Liver (tissue), 9 donors: Measurements from ENCODE around the gene ENOX1. TPM values are rescaled to one million over a fixed set of nuclear protein-coding genes. Genes with fewer than 3 reads are reported as not detected.

Experiments
- DNase-seq: peaks from one replicate; pipeline ENCODE4 v3.0.0-alpha.2; 2017; ENCODE audit warnings: low spot score
- H3K27ac ChIP-seq, 2 donors: one replicate each; pipeline ENCODE4 v1.7.0; 2013; ENCODE audit warnings: inconsistent platforms in 2 of 2, low read length in 2 of 2, control low read depth in 1 of 2, low read depth in 1 of 2, mild to moderate bottlenecking in 1 of 2
- H3K27me3 ChIP-seq, 4 donors: one replicate each; pipeline versions ENCODE4 v1.6.1 to v1.7.0; 2013; ENCODE audit warnings: low read length in 3 of 4, inconsistent platforms in 1 of 4, mild to moderate bottlenecking in 1 of 4, moderate library complexity in 1 of 4; ENCODE audit not compliant: control insufficient read depth in 4 of 4, insufficient read depth in 4 of 4
- H3K36me3 ChIP-seq, 4 donors: one replicate each; pipeline versions ENCODE4 v1.6.1 to v1.7.0; 2013; ENCODE audit warnings: low read length in 3 of 4, mild to moderate bottlenecking in 3 of 4, low read depth in 1 of 4, moderate library complexity in 1 of 4; ENCODE audit not compliant: control insufficient read depth in 4 of 4, insufficient read depth in 3 of 4
- H3K4me1 ChIP-seq, 4 donors: one replicate each; pipeline versions ENCODE4 v1.6.1 to v1.7.0; 2013; ENCODE audit warnings: low read length in 3 of 4, mild to moderate bottlenecking in 3 of 4, moderate library complexity in 1 of 4; ENCODE audit not compliant: control insufficient read depth in 4 of 4, insufficient read depth in 4 of 4
- H3K4me3 ChIP-seq, 3 donors: one replicate each; pipeline versions ENCODE4 v1.6.1 to v1.7.0; 2013; ENCODE audit warnings: low read length in 3 of 3, control low read depth in 1 of 3, low read depth in 1 of 3, mild to moderate bottlenecking in 1 of 3
- H3K9ac ChIP-seq, 2 donors: one replicate each; pipeline ENCODE4 v1.7.0; 2013; ENCODE audit warnings: low read length in 2 of 2, mild to moderate bottlenecking in 2 of 2, moderate library complexity in 2 of 2, control low read depth in 1 of 2, low read depth in 1 of 2
- H3K9me3 ChIP-seq, 4 donors: one replicate each; pipeline versions ENCODE4 v1.6.1 to v1.7.0; 2013; ENCODE audit warnings: low read length in 3 of 4; ENCODE audit not compliant: control insufficient read depth in 4 of 4
- EGR1 ChIP-seq, 2 donors: IDR thresholded peaks; 2 replicates each; pipeline ENCODE4 v1.6.1; 2016 to 2018; ENCODE audit warnings: antibody characterized with exemption in 2 of 2, low read depth in 2 of 2
- FOXA2 ChIP-seq: IDR thresholded peaks from 2 replicates; pipeline ENCODE4 v1.6.1; 2016; ENCODE audit warnings: antibody characterized with exemption
- JUND ChIP-seq, 2 donors: IDR thresholded peaks; 2 replicates each; pipeline ENCODE4 v1.6.1; 2016; ENCODE audit warnings: antibody characterized with exemption in 2 of 2
- RAD21 ChIP-seq, 2 donors: IDR thresholded peaks; 2 replicates each; pipeline ENCODE4 v1.6.1; 2016; ENCODE audit warnings: antibody characterized with exemption in 2 of 2, mild to moderate bottlenecking in 2 of 2
- REST ChIP-seq: IDR thresholded peaks from 2 replicates; pipeline ENCODE4 v1.6.1; 2016; ENCODE audit warnings: antibody characterized with exemption, mild to moderate bottlenecking
- RXRA ChIP-seq, 2 donors: IDR thresholded peaks; 2 replicates each; pipeline ENCODE4 v1.6.1; 2017 to 2018; ENCODE audit warnings: antibody characterized with exemption in 2 of 2, mild to moderate bottlenecking in 1 of 2
- SP1 ChIP-seq: IDR thresholded peaks from 2 replicates; pipeline ENCODE4 v1.6.1; 2018; ENCODE audit warnings: antibody characterized with exemption, mild to moderate bottlenecking
- TAF1 ChIP-seq: conservative IDR thresholded peaks from 2 replicates; pipeline ENCODE4 v1.6.1; 2016; ENCODE audit warnings: antibody characterized with exemption, mild to moderate bottlenecking
- WGBS: extraction: QIAGEN DNeasy Blood & Tissue Kit; methylation state at CpG from one replicate; pipeline ENCODE4 v1.1.7; 2013; 5-methylcytosine and 5-hydroxymethylcytosine counted together
- polyA plus RNA-seq, 2 donors: library from polyadenylated mRNA; stranded (reverse) in 1 of 2; unstranded in 1 of 2; fragments of 200-250 nt in 1 of 2; fragments of >200 nt in 1 of 2; fragmentation: Nextera tagmentation in 1 of 2; extraction: Ambion mirVana in 1 of 2; gene quantifications; one replicate each; pipeline versions ENCODE4 v1.2.1 to v1.2.3, GENCODE V29; 2013 to 2015
- total RNA-seq, 2 donors: library from RNA; depleted of rRNA; stranded (reverse); fragments of >200 nt; gene quantifications; one replicate each; pipeline ENCODE4 v1.2.3, GENCODE V29; 2014
- TF ChIP-seq, protein P1 (sequence below): fragments of 150-350 bp; IDR thresholded peaks from 2 replicates; pipeline ENCODE4 v1.5.1; 2017; ENCODE audit warnings: improper control_type of control experiment, low read depth, low read length; ENCODE audit not compliant: missing input control
- TF ChIP-seq, protein P2 (sequence below): IDR thresholded peaks from 2 replicates; pipeline ENCODE4 v1.6.1; 2016; ENCODE audit warnings: antibody characterized with exemption
- donor health status: healthy.
- donor health status: healthy.
- donor health status: healthy.
- donor health status: healthy.
- donor health status: healthy.

Gene ENOX1
- total and polyA plus RNA-seq, 4 donors: 0.02 to 0.33 (median 0.08) TPM; not detected in 1

DNA sequence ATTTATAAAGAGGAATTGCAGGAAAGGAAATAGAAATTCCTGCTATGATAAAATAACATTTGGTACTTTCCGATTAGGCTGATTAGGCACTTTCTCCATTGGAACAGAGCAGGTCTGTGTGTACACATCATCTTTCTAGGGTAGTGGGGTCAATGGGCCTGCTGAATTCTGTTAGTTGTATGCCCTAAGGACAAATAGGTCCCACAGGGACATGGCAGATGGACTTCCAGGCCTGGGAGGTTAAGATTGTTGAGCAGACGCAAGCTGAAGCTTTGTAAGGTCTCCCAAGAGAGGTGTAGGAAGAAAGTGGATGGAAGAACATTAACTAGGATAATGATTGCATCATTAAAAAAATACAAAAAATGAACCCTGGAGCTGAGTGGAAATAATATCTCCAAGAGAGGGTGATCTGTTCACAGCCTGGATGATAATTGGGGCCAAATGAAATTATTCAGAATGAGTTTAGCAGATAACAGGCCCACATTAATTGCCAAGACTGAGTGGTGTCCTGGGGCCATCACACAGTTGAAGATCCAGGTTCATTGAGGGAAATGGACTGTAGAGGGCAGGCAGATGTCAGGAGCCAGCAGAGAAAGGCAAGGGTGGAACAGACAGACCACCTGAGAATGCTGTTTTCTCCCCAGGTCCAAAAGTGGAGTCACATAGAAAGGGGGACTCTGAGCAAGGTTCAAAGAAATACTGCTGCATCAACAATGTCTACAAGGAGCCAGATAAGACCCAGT, 548.3 kb downstream of the ENOX1 start:
- peaks cover 0 to 3% (median 0%) of the 10 kb centered on the region in 4 donors for H3K27me3 ChIP-seq
- H3K27ac ChIP-seq: no peak overlapping the region
- no peak overlapping the region for H3K4me3 ChIP-seq
- no peaks in the 10 kb centered on the region for H3K4me1 ChIP-seq
- H3K9ac ChIP-seq: no peak overlapping the region
- DNase-seq: no peak
- 92% methylated on average over 2 of the region's 2 CpGs for WGBS
- H3K36me3 ChIP-seq: no peaks in the 10 kb centered on the region
- no peaks in the 10 kb centered on the region for H3K9me3 ChIP-seq
- TF ChIP-seq EGR1 (IDR thresholded peaks at IDR 0.05; ENCODE audit: low read depth in 2 of 2): no peak
- TF ChIP-seq SP1: no peak
- TF ChIP-seq RXRA (IDR thresholded peaks at IDR 0.05): no peak
- TF ChIP-seq TAF1: no peak
- TF ChIP-seq REST: no peak
- TF ChIP-seq, protein P1, sequence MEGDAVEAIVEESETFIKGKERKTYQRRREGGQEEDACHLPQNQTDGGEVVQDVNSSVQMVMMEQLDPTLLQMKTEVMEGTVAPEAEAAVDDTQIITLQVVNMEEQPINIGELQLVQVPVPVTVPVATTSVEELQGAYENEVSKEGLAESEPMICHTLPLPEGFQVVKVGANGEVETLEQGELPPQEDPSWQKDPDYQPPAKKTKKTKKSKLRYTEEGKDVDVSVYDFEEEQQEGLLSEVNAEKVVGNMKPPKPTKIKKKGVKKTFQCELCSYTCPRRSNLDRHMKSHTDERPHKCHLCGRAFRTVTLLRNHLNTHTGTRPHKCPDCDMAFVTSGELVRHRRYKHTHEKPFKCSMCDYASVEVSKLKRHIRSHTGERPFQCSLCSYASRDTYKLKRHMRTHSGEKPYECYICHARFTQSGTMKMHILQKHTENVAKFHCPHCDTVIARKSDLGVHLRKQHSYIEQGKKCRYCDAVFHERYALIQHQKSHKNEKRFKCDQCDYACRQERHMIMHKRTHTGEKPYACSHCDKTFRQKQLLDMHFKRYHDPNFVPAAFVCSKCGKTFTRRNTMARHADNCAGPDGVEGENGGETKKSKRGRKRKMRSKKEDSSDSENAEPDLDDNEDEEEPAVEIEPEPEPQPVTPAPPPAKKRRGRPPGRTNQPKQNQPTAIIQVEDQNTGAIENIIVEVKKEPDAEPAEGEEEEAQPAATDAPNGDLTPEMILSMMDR: no peak
- TF ChIP-seq FOXA2: no peak
- TF ChIP-seq, protein P2, sequence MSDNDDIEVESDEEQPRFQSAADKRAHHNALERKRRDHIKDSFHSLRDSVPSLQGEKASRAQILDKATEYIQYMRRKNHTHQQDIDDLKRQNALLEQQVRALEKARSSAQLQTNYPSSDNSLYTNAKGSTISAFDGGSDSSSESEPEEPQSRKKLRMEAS: no peak
- TF ChIP-seq JUND (IDR thresholded peaks at IDR 0.05): no peak

DNA sequence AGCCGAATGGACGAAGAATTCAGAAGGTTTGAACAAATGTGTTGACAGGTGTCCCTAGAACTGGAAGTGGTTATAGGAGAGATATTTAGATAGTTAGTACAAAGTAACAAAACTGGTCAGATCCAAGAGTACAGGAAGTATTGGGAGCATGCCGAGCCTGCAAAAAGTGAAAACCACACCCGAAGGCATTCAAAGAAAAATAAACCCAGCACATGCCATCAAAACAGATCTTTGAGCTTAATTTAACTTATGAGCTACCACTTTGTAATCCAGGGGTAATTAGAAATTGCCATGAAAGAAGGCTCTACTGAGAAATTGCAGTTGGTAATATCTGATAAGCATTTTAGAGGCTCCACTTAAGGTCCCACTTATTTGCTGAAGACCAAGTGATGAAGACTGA, 549.2 kb downstream of the ENOX1 start:
- no peak for DNase-seq

More for the DNA sequence above, 549.2 kb downstream of the ENOX1 start:
- H3K27me3 ChIP-seq: peaks cover 0 to 3% (median 0%) of the 10 kb centered on the region in 4 donors
- H3K4me3 ChIP-seq: no peak overlapping the region
- no peaks in the 10 kb centered on the region for H3K36me3 ChIP-seq
- TF ChIP-seq, protein P2: no peak
- TF ChIP-seq REST (no peak), TAF1 (no peak), JUND (IDR thresholded peaks at IDR 0.05) (no peak), RAD21 (IDR thresholded peaks at IDR 0.05) (no peak)
- no peak overlapping the region for H3K9ac ChIP-seq
- H3K4me1 ChIP-seq: no peaks in the 10 kb centered on the region
- no peaks in the 10 kb centered on the region for H3K9me3 ChIP-seq
- 80% methylated on average over 4 of the region's 4 CpGs for WGBS
- no peak overlapping the region for H3K27ac ChIP-seq
